ENCODE data around the gene HOXC9.

Gene HOXC9

DNA sequence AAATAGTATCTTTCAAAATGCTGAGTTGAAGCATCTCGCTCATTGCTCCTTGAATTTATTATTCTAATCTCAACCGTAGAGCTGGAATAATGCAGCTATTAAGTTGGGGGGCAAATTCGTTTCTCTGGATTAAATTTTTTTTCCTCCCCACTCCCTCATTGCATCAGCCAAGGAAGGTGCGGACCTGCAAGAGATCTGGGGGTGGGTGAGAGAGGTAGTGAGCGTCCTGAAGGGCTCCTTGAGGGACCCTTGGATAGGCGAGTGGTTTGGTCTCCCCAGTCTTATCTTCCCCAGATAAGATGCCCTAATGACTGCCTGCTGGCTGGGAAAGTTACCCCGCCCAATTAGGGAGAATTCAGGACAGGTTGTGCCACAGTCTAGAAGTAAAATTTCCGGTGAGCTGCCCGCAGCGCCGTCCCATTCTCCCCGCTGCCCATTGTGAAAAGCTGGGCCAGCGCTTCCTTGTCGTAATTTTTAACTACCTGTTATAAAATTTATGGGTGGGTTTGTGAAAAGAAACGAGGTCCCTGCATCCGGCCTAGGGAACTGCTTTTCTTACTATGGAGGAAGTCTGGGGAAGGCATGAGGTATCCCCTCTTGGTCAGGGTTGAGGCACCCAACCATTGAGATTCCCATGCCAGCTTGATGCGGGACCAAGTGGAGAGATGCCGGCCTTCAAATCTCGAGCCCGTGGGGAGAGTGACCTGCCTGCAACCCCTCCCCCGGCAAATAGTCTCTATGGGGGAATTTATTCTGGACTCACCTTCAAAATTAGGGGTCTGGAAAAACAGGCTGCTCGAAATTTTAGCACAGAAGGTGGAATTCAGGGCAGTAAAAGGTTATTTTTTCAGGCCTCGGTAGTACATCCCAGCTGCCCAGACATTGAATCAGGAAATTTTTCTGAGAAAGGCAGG, 15.3 kb downstream of the HOXC9 start:
- DNase-seq (ENCODE audit: low read depth) = no peak

DNA sequence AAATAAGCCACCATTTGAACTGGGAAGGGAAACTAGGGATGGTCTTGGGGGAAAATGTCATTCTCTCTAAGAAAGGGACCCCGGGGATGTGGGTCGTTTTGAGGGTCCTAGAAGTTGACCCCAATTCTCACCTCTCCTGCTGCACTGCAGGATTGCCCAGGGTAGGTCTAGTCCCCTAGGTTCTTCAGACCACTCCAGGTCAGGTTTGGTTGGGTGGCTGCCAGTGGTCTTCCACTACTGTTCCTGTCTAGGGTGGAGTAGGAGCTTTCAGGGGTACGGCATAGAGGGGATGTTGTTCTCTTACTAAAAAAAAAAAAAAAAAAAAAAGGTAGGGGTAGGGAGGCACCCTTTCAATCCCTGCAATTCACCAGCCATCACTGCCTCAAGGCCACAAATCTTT, 16.1 kb downstream of the HOXC9 start:
- no peak for DNase-seq (ENCODE audit: low read depth)

DNA sequence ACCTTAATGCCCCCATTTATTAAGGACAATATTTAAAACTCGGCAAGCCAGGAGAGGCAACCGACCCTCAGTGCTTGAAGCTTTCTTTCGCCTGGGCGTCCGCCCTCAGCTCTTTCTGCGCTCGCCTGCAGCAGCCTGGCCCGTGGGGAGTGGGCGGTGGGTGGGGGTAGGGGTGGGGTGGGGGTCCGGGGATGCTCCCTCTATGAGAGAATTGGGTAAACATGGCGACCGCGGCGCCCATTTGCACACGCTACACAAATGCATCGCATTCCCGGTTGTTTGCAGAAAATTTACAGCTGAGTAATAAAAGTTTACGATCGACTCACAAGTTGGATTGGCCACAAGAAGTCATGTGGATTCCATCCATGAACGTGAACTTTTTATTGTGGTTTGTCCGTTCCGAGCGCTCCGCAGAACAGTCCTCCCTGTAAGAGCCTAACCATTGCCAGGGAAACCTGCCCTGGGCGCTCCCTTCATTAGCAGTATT, 16.6 kb downstream of the HOXC9 start:
- DNase-seq (ENCODE audit: low read depth) = no peak

DNA sequence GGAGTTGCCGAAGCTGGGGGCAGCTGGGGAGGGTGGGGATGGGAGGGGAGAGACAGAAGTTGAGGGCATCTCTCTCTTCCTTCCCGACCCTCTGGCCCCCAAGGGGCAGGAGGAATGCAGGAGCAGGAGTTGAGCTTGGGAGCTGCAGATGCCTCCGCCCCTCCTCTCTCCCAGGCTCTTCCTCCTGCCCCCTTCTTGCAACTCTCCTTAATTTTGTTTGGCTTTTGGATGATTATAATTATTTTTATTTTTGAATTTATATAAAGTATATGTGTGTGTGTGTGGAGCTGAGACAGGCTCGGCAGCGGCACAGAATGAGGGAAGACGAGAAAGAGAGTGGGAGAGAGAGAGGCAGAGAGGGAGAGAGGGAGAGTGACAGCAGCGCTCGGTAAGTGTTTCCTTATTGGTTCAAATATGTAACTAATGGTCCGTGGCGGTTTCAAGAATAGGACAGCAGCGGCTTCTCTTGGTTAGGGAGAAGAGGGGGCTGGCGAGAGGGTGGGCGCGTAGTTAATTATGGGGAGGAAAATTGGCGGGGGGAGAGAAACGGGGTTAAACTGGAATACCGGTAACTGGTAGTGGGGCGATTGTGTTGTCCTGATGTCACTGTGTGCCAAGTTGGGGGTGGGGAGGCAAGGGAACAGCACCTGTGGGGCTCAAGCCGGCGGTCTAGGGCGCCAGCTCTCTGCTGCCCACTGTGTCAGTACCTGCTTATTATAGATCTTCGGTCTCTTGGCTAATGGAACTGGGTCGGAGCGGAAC, 17.2 kb downstream of the HOXC9 start:
- DNase-seq (ENCODE audit: low read depth) = no peak

DNA sequence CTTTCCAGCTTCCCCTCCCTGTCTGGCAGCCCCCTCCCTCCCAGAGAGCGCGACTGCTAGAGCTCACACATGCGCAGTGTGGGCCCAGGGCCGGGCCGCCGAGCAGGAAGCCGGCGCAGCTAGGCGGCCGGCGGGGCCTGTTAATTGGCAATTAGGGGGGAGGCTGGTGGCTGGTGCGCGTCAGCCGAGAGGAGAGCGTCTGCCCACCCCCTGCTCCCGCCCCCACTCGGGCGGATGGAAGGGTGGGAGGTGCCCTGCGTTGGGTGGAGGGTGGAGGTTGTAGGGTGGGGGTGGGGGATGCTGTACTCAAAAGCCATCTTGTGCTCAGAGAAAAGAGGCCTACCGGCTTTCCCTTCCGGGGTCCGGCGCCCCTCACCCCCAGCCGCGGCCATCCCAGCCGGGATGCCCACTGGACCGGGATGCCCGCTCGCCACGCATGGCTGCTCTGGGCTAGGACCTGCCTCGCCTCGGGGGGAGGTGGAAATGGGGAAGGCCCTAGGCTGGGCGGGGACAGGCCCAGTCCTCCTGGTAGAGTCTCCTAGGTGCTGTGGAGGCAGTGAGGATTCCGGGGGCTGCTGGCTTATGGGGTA, 18.0 kb downstream of the HOXC9 start:
- DNase-seq (ENCODE audit: low read depth) = peak; percentile 23

DNA sequence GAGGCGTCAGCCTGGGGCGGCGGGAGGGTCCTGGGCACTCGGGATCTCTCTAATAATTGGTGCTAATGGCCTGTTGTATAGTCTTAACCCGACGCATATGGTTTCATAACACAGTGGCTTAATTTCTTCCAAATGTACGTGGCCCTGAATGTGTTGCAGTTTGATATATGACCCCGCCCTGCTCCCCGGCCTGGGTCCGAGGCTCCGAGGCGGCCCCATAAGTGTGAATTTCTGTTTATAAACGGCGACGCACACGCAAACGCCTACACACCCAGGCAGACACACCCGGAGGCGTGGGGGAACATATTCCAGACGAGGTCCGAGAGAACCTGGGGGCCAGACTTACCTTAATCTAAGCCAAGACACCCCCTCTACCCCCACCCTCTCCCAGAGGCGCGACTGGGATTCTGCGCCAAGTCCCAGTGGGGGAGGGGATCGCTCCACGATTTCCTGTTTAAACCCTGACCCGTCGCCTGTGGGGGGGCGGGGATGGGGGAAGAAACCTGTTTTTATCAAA, 18.6 kb downstream of the HOXC9 start:
- DNase-seq (ENCODE audit: low read depth) = no peak

DNA sequence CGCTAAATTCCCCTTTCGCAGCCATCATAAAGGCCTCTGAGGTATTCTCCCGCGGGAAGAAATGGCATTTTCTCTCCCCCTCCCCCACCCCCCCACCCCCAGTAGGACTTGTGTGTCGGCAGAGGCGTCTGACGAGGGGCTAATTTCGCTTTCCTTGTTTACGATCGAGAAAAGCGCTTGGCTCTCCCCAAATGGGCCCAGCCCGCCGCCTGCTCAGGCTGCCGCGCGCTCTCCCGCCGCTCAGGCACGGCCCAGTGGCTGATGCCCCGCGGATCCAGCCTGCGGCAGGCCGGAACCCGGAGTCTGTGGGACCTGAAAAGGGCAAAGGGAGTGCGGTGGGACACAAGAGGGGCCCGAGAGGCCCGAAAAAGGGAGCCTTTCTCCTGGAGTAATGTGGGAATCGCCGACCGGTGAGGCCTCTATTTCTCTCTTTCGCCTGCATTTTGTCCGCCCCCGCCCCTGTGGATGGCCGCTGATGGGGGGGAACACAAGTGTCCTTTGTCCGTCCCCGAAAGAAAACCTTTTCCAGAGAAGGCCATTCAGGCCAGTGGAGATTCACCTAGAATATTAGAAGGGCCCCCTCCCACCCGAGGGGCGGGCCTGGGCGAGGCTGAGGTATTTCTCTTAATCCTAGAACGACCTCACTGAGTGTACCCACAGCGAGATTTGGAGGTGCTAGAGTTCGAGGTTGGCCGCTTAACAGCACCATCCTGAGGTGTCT, 19.3 kb downstream of the HOXC9 start:
- no peak for DNase-seq (ENCODE audit: low read depth)

DNA sequence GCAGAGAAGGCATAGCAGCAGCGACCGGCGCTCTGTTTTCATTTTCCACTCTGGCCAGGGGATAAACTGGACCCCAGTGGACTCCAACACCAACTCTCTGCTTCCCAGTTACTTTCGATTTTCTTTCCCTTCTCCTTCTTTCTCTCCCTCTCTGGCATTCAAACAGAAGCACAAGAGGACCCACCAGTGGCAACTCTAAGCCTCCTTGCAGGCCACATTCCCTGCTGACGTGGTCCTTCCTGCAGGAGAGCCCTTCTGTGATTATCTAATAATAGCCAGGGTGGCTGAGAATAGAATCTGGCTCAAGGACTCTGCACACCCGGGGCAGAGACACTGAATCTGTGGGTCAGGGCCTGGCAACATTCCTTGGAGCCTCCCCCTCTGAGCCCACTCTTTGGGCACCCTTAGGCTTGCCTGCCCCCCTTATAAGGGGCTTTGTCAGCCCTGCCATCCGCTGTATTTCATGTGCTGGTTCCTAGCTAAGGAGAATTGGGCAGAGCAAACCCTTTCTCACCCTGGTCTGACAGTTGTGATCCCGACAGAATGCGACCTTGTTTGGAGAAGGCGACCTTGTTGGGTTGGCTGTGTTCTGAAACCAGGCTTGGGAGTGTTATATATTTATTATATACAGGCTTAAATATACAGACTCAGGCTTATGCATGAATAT, 20.1 kb downstream of the HOXC9 start:
- no peak for DNase-seq (ENCODE audit: low read depth)

DNA sequence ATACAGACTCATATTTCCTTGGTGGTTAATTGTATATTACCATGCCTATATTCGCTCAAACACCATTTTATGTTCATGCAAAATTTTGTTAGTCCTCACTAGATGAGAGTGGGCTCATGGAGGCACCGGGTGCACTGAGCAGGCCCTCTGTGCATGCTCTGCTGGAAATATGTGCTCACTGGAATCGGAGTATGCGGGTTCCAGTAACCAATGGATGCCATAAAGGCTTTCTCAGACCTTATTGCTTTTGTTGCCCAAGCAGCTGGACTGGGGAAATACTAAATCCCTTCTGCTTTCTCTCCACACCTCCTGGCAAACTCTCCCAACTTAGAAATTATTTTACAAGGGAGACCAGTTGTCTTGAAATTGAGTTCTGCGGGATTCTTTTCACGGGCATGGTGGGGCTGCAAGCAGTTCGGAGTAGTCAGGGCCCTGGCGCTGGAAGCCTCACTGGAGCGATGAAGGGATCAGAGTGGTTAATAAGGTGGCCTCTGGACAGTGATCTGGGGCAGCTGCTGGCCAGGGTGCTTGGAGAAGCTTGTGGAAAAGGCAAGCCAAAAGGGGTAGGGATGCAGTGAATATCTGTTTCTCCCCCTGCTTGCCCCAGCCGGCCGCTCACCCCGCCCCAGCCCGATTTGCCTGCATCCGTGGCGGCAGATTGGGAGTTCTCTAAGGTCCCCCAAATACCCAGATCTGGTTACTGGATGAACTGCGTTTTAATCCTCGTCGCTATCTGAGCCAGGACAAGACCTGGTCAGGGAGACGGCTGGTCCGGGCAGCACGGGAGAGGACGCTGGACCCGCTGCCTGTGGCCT, 20.8 kb downstream of the HOXC9 start:
- DNase-seq (ENCODE audit: low read depth) = no peak

DNA sequence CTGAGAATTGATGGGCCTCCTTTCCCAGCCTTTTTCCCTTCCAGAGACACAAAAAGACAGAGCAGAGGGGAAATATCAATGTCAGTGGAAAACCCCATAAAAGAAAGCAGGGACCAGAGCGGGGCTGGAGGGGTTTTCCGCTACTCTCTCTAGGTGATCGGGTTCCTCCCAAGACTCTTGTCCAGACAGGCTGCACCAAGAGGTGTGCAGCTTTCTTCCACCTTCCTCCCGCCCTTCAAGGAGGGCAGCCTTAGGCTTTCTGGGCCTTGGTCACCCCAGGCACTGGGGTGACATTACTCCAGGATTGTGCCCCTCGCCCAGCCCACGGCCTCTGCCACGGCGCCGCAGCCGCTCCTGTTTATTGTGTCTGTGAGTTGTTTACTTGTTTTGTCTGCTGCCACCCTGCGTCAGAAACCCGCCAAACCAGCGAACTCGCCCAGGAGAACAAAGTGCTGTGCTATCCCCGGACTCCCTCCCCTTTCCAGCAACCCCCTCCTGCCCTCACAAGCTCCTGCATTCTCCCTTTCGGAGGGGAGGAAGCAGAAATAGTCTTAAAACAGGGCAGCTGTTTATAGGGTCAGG, 21.6 kb downstream of the HOXC9 start:
- no peak for DNase-seq (ENCODE audit: low read depth)

DNA sequence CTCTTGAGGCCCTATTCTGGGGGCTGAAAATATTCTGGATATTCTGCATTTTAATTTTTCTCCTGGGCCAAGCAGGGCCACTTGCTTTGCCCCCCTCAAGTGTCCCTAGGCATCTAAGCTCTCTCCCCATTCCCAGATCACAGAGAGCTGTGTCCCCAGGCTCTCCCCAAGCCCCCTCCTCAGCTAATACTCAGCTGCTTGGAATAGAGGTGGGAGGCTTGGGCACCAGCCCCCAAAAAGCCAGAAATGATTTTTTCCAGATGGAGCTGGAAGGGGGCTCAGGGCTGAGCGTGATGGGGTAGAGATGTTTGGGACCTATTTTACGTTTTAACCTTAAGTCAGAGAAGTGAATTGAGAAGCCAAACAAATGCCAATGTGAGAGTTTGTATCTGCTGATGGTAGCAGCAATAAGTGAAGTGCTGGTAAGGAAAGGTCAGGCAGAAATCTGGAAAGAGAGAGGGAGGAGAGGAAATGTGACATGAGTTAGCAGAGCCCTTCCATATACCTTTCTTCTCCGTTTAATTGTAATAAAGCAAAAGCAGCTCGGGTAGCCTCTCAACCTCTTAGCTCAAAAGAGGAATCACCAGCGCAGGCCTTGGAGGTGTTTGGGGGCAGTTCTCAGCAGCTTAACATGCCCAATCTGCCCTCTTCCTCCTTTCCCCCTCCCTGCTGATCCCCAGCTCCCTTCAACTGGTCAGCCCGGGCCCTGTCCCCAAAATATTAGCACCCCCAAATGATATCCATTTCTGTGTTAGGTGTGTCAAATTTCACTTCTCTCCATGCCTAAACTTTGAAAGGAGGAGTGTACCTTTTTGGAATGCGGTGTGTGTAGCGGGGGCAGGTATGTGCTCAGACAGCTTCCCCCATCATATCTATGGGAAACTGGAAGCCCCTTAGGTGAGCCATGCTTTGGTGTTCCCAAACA, 23.3 kb downstream of the HOXC9 start:
- no peak for DNase-seq (ENCODE audit: low read depth)

DNA sequence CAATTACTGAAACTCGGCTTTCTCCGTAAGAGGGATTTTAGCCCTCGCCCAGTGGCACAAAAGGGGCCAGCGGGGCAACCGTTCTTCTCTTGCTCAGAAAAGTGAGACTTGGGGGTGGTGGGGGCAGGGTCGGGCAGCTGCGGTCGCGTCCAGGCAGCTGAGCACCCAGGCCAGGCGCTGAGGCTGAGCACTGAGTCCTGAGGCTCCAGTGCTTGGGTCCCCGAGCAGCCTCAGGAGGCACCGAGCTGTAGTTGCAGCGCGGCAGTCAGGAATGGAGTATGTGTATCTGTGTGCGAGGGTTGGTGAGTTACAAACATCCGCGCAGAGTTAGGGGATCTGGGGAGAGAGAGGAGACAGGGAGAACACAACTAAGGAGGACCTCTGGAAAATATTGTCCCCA, 24.2 kb downstream of the HOXC9 start:
- no peak for DNase-seq (ENCODE audit: low read depth)

DNA sequence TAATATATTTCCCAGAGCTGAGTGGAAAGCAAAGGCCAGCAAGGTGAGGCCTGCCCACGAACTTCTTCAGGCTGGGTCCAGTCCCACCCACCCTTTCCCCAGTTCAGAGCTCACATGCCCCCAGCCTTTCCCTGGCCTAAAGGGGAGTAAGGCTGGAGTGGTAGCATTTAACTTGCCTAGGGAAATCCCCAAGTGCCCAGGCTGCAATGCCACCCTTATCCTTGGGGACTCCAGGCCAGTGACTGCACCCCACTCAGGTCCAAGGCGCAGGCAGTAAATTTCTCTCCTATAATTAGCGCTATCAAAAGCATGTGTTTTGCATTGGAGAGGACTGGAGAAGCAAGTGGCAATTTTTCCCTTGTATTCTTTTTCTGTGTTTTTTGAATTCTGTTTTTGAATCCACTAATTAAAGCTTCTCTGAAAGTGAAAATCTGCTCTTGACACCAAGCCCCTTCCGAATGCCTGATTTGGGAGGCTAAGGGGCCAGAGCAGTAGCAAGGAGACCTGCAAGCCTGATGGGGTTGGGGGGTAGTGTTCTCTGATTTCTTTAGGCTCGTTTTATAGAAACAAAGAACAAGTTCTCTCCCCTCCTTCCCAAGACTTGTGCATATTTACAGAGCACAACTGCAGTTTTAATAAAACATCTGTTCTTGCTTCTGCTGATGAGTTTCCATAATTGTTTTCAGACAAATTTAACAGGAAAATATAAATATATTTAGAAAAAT, 24.8 kb downstream of the HOXC9 start:
- DNase-seq (ENCODE audit: low read depth) = no peak

DNA sequence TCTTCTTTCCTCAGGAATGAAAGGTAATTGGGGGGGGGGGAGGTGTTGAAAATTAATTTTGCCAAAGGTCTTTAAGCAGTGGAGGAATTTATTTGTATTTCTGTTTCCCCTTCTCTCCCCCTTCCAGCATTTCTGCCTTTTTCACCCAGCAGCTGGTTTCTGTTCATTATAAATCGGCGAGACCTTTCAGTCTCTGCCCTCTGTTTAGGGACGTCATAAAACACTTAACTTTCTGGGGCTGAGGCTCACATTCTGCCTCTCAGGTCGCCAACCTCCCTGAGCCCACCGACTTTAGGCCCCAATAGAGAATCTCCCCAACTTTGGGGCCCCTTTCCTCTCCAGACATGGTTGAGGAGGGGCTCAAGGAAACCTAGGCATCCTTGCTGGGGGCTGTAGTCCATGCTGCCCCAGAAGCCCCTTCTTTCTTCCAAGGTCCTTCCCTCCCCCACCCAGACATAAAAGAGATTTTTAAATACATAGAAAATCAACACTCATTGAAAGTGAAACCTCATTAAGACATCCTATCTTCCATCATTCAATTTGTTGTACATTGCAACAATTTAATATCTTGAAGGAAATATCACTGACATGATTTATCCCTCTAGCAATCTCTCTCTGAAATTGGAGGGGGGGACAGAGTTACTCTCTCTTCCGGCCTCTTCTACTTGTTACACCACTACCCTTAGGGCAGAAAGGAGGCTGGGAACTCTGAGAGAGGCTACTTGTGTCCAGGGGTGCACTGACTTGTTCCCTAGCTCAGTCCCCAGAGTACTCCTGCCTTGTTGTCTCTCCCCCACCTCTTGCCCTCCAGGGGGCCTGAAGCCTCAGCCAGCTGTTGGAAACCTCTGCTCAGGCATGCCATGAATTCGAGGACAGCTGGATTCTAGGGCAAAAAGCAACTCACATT, 25.8 kb downstream of the HOXC9 start:
- no peak for DNase-seq (ENCODE audit: low read depth)

DNA sequence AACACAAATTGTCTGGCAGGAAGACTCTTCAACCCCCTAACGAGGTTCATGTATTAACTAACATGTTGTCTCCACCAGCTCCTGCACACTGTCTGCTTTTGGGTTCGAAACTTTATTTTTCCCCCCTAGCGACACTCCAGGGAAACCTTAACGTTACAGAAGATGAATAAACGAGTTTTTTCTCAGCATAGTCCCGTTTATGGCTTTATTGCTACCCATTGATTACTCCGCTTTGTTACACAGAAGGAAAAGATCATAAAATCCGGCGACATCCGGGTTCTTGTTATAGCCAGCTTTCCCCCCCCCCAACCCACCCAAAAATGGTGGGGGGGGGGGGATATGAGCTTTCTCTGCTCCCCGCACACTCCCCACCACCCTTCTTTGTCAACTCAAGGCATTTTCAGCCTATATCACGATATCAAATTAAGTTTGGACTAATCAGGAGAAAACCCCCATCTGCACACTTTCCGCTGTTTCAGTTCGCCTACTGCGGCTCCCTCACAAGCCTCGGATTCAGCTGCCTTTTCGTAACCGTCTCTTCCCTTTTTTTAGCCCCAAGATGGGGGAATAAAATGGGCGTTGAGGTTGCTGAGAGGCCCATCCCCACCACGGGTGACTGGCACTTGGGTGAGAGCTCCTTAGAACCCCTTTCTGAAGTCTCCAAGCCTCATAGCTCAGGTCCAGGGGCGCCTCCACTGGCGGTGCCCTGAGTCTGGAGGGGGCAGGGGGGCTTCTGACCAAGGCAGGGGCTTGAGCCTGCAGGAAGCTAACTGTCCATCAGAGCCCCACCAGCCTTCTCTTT, 26.9 kb downstream of the HOXC9 start:
- DNase-seq (ENCODE audit: low read depth) = no peak

DNA sequence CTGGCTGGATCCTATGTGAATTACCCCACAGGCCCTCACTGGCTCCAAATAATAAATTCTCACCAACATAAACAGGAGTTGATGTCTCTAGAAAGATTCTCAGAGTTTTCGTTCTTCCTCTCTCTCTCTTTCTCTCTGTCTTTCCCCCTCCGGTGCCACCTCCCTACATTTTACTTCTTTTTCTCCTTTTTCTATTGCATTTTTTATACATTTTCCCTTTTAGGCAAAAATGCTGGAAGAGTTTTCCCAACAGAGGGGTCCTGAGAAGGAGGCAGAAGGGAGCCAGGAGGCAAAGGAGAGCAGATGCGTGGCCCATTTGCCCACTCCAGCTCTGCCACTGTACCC, 27.5 kb downstream of the HOXC9 start:
- DNase-seq (ENCODE audit: low read depth) = no peak

All from iris pigment epithelial cell (primary cell).